HepG2 (cell line): ENCODE data around the gene GPR17. TPM values are rescaled to one million over a fixed set of nuclear protein-coding genes. Genes with fewer than 3 reads are reported as not detected.

Experiments used
- EED ChIP-seq: sonication (generic); formaldehyde crosslinking; IDR thresholded peaks from 2 replicates; pipeline ENCODE4 v1.5.0; 2020; ENCODE audit warnings: mild to moderate bottlenecking, missing genetic modification reagents
- FIP1L1 ChIP-seq: fragments of 200-400 bp; formaldehyde crosslinking; IDR thresholded peaks from 2 replicates; pipeline ENCODE4 v1.6.1; 2018; ENCODE audit warnings: low read depth, mild to moderate bottlenecking, low read length, moderate library complexity, borderline replicate concordance; ENCODE audit not compliant: insufficient read depth
- GMEB1 ChIP-seq: sonication (generic); formaldehyde crosslinking; IDR thresholded peaks from 2 replicates; pipeline ENCODE4 v1.5.1; 2020; ENCODE audit warnings: missing genetic modification reagents, mild to moderate bottlenecking, borderline replicate concordance
- KDM2A ChIP-seq: sonication (generic); formaldehyde crosslinking; IDR thresholded peaks from 2 replicates; pipeline ENCODE4 v1.4.0; 2020; ENCODE audit warnings: low read depth, missing genetic modification reagents, borderline replicate concordance
- MAF1 ChIP-seq: sonication (generic); formaldehyde crosslinking; IDR thresholded peaks from 2 replicates; pipeline ENCODE4 v1.5.0; 2020; ENCODE audit warnings: missing genetic modification reagents, borderline replicate concordance
- MEF2D ChIP-seq: sonication (generic); formaldehyde crosslinking; IDR thresholded peaks from 2 replicates; pipeline ENCODE4 v1.5.1; 2020; ENCODE audit warnings: mild to moderate bottlenecking, missing genetic modification reagents
- NFKB2 ChIP-seq: sonication (generic); formaldehyde crosslinking; IDR thresholded peaks from 2 replicates; pipeline ENCODE4 v1.4.0; 2020; ENCODE audit warnings: missing genetic modification reagents, borderline replicate concordance
- NR1H2 ChIP-seq: sonication (generic); formaldehyde crosslinking; IDR thresholded peaks from 2 replicates; pipeline ENCODE4 v1.8.1; 2022; ENCODE audit warnings: low read depth, missing genetic modification reagents, borderline replicate concordance
- PPARG ChIP-seq: conservative IDR thresholded peaks from 2 replicates; pipeline ENCODE4 v1.6.1; 2016; ENCODE audit warnings: missing biosample characterization, missing genetic modification reagents
- RFX1 ChIP-seq: fragments of 450-650 bp; IDR thresholded peaks from 2 replicates; pipeline ENCODE4 v1.6.1; 2017
- YEATS4 ChIP-seq: sonication (generic); formaldehyde crosslinking; IDR thresholded peaks from 2 replicates; pipeline ENCODE4 v1.4.0; 2020; ENCODE audit warnings: missing genetic modification reagents, borderline replicate concordance
- ZFP36L2 ChIP-seq: sonication (generic); formaldehyde crosslinking; IDR thresholded peaks from 2 replicates; pipeline ENCODE4 v1.4.0; 2020; ENCODE audit warnings: missing genetic modification reagents
- ZNF318 ChIP-seq: sonication (generic); formaldehyde crosslinking; IDR thresholded peaks from 2 replicates; pipeline ENCODE4 v1.4.0; 2020; ENCODE audit warnings: mild to moderate bottlenecking, missing genetic modification reagents
- polyA plus RNA-seq, 8 experiments: library from polyadenylated mRNA; depleted of rRNA in 3 of 8; stranded (reverse) in 7 of 8; unstranded in 1 of 8; fragments of >200 nt; fragmentation: Illumina TruSeq in 4 of 8; extraction: Trizol in 4 of 8; gene quantifications; 2 replicates each; pipeline versions ENCODE4 v1.2.1 to v1.2.3, GENCODE V29; 2011 to 2016; ENCODE audit warnings: low read depth in 4 of 8, missing spikeins in 1 of 8, mixed read lengths in 1 of 8; ENCODE audit not compliant: insufficient read depth in 1 of 8
- total RNA-seq, 5 experiments: library from RNA; depleted of rRNA; stranded (reverse); fragments of >200 nt; fragmentation: Illumina TruSeq; extraction: Trizol; gene quantifications; 2 replicates each; pipeline ENCODE4 v1.2.3, GENCODE V29; 2016; ENCODE audit warnings: low read depth in 1 of 5
- TF ChIP-seq, protein P1 (sequence below): sonication (generic); formaldehyde crosslinking; IDR thresholded peaks from 2 replicates; pipeline ENCODE4 v1.8.0; 2022; ENCODE audit warnings: mild to moderate bottlenecking, missing genetic modification reagents, moderate library complexity
- TF ChIP-seq, protein P2 (sequence below): IDR thresholded peaks from 2 replicates; pipeline ENCODE4 v1.6.1; 2016; ENCODE audit warnings: low read depth, borderline replicate concordance
- TF ChIP-seq, protein P3 (sequence below): sonication (generic); formaldehyde crosslinking; IDR thresholded peaks from 2 replicates; pipeline ENCODE4 v1.5.1; 2020; ENCODE audit warnings: missing genetic modification reagents, mild to moderate bottlenecking, borderline replicate concordance

GPR17 gene
- total and polyA plus RNA-seq, 2 of the 13 experiments (the other 11 are each of a cell fraction or from before 2014, with no cell fraction given): not detected

GRCh38 chr2:127701193-127701650 is 55.3 kb downstream of the GPR17 start, which contains the start of gene SFT2D3 (continued):
- peak; percentile 94; the same call in 1 of the 2 replicates for TF ChIP-seq KDM2A (CRISPR knock-in tag)
- TF ChIP-seq MAF1 (CRISPR knock-in tag): no peak; the same call in 1 of the 2 replicates
- TF ChIP-seq, protein P1, sequence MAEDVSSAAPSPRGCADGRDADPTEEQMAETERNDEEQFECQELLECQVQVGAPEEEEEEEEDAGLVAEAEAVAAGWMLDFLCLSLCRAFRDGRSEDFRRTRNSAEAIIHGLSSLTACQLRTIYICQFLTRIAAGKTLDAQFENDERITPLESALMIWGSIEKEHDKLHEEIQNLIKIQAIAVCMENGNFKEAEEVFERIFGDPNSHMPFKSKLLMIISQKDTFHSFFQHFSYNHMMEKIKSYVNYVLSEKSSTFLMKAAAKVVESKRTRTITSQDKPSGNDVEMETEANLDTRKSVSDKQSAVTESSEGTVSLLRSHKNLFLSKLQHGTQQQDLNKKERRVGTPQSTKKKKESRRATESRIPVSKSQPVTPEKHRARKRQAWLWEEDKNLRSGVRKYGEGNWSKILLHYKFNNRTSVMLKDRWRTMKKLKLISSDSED (CRISPR knock-in tag): no peak; the same call in 1 of the 2 replicates
- TF ChIP-seq, protein P2, sequence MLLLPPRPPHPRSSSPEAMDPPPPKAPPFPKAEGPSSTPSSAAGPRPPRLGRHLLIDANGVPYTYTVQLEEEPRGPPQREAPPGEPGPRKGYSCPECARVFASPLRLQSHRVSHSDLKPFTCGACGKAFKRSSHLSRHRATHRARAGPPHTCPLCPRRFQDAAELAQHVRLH (CRISPR knock-in tag): peak; percentile 84; the same call in 1 of the 2 replicates
- peak; percentile 56; the same call in 1 of the 2 replicates for TF ChIP-seq ZNF318 (CRISPR knock-in tag)
- no peak for TF ChIP-seq EED (CRISPR knock-in tag)
- TF ChIP-seq RFX1: no peak
- TF ChIP-seq GMEB1 (CRISPR knock-in tag): peak; percentile 72; the same call in 1 of the 2 replicates
- peak; percentile 63 for TF ChIP-seq MEF2D (CRISPR knock-in tag)
- TF ChIP-seq, protein P3, sequence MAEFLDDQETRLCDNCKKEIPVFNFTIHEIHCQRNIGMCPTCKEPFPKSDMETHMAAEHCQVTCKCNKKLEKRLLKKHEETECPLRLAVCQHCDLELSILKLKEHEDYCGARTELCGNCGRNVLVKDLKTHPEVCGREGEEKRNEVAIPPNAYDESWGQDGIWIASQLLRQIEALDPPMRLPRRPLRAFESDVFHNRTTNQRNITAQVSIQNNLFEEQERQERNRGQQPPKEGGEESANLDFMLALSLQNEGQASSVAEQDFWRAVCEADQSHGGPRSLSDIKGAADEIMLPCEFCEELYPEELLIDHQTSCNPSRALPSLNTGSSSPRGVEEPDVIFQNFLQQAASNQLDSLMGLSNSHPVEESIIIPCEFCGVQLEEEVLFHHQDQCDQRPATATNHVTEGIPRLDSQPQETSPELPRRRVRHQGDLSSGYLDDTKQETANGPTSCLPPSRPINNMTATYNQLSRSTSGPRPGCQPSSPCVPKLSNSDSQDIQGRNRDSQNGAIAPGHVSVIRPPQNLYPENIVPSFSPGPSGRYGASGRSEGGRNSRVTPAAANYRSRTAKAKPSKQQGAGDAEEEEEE (CRISPR knock-in tag): no peak
- TF ChIP-seq FIP1L1: no peak
- TF ChIP-seq NFKB2 (CRISPR knock-in tag): peak; percentile 77
- TF ChIP-seq ZFP36L2 (CRISPR knock-in tag): peak; percentile 92
- TF ChIP-seq PPARG (CRISPR knock-in tag): peak; percentile 30; the same call in 1 of the 2 replicates
- 0 out of 2 replicates have a peak, but pooled peaks have one; percentile 22 for TF ChIP-seq YEATS4 (CRISPR knock-in tag)
- TF ChIP-seq NR1H2: no peak
